GM19455 (cell line): Measurements from ENCODE around the gene NOXRED1.

Experiments used
- ATAC-seq: cut with Tn5 transposase; IDR thresholded peaks from one replicate; pipeline ENCODE4 v1.9.1; 2021; ENCODE audit not compliant: unreplicated experiment

NOXRED1 gene

DNA sequence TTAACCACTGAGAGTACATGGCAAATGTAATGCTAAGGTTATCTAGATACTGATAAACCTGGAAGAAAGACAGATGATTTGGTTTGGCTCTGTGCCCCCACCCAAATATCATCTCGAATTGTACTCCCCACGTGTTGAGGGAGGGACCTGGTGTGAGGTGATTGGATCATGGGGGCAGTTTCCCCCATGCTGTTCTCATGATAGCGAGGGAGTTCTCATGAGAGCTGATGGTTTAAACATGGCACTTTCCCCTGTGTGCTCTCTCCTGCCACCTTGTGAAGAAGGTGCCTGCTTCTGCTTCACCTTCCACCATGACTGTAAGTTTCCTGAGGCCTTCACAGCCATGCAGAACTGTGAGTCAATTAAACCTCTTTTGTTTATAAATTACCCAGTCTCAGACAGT lies 14.2 kb downstream of the NOXRED1 start:
- ATAC-seq: no peak

DNA sequence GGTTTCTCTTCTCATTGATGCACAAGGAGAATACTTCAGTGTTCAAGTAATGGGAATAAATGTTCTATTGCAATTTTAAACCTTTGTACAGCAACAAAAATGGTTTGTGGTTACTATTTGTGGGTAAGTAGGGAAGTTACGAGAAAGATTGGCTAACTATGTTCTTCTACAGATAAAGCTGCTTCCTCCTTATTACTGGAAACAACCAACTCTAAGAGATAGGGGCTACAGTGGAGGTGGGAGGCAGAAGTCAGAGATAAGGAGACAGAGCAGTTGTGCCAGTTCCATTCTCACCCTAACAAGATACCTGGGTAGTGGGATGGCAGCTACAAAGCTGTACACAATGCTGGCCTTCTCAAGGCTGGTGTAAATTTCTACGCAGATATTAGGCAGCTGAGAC lies 16.2 kb downstream of the NOXRED1 start:
- ATAC-seq: no peak

DNA sequence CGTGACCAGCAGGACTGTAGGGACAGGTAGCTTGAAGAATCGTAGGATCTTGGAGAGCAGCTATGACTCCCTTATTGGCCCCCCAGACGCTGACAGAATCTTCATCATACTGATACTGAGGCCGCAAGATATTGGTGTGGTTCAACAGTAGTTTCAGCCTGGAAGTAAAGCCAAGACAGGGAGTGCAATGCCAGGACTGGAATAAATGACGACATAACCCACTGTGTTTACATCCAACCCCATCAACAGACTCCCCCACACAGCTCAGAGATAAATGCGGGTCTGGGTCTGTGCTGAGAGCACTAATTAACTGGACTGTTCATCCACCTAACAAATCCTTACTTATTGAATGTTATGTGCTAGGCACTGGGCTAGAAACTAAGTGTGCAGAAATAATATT lies 16.6 kb downstream of the NOXRED1 start:
- no peak for ATAC-seq

DNA sequence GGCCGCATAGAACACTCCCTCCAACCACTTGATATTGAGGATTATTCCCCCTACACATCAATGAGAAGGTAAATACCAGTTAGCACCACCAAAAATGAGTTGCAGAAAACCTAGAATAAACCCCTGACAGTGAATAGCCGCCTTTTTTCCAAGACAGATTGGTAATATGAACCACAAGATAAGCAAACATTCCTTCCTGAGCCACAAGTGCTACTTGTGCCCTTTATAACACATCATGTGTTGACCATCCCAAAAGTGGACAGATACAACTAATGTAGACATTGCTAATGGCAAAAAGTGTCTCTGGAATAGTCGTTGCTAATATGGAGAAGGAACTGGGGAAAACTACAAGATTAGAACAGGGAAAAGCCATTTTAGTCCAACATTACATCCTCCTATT lies 17.2 kb downstream of the NOXRED1 start:
- no peak for ATAC-seq

DNA sequence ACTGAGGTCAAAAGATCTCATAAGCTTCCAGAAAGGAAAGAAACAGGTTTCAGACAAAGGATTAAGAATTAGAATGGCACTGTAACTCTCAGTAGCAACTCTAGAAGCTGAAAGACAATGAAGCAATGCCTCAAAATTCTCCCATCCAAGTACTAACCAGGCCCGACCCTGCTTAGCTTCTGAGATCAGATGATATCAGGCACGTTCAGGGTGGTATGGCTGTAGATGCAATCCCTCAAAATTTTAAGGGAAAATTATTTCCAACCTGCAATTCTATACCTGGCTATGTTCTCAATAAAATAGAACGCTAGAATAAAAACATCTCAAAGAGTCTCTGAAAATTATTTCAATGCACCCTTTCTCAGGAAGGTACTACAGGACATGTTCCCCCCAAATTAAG lies 19.6 kb downstream of the NOXRED1 start:
- no peak for ATAC-seq

DNA sequence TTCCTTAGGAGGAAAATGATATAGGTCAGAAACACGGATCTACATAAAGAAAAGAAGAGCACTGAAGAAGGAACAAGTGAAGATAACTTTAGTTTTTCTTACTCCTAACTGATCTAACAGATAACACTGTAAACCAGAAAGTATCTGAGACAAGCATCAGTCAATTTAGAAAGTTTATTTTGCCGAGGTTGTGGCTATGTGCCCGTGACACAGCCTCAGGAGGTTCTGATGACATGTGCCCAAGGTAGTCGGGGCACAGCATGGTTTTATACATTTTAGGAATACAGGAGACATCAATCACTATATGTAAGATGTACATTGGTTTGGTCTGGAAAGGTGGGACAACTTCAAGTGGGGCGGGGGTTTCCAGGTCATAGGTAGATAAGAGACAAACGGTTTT lies 23.1 kb downstream of the NOXRED1 start:
- no peak for ATAC-seq

DNA sequence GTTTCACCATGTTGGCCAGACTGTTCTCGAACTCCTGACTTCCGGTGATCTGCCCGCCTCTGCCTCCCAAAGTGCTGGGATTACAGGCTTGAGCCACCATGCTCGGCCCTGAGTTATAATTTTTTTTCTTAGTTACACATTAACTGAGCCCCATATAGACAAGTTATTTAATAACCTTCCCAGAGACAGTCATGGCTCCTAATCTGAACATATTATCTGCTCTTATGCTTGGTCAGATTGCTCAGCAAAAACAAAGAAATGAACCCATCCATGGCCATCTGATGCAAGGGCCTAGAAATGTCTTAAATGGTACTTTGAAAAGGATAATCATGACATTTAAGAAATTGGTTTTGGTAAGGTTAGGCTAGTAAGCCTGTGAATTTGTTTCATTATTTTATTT lies 33.1 kb downstream of the NOXRED1 start:
- ATAC-seq: no peak

DNA sequence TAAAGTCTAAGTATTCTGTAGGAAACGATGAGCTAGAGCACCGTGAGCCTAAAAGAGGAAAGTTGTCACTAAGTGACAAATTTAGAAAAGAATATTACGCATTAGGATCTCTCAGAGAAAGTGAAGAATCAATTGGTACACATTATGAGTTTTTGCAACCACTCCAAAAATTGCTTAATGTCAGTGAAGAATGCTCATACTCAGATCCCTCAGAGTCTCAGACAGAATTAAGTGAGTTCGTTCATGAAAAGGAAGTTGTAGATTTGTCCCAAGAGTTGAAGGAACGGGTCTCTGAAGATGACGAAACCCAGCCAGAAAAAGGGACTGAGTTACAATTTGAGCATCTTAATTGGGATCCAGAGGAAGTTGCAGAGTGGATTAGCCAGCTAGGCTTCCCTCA lies 44.6 kb downstream of the NOXRED1 start:
- no peak for ATAC-seq

DNA sequence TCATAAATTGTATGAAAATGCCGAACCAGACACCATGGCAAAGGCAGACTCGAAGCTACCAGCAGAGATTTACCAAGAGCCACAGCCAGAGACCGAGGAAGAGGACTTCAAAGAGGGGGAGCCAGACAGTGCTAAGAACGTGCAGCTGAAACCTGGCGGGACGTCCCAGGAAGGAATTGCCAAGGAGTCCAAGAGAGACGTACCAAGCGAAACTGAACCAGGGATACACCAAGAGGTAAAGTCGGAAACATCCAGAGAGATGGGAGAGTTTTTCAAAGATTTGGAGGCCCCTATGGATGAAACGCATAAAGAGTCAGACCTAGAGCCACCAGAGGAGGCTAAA lies 45.9 kb downstream of the NOXRED1 start:
- no peak for ATAC-seq

DNA sequence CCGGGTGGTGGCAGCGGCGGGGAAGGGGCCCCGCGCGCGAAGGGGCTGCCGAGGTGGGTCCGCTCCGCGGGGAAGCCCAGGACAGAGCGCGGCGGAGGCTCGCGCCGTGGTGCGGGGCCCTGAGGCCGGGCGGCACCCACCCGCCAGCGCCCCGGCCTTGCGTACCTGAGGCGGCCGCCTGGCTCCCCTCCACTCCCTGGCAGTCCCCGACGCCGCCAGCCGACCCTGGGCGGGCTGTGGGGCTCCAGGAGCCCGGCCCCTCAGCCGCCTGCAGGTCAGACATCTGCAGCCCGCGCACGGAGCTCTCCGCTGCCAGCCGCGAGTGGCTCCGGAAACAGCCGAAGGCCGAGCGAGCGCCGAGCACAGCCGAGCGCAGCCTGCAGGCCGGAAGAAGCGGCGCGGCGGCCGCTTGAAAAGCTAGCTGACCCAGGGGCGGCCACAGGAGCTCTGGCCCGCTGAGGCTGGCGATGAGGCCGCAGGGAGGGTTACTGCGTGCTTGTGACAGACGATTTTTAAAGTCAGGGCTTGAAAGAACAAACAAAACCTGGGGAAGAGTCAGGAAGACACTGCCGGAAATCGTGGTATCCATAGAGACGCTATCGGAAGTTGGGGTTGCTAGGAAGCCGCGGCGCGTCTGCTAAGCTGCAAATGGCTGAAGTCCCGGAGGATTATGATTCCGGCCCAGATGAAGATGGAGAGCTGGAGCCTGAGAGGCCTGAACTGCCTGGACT lies 46.4 kb downstream of the NOXRED1 start, which contains the start of the genes SAMD15 and TMED8:
SAMD15 (plus strand) TSS at position 609 of the 731 bp plus-strand sequence; CDS start at position 649, 40 bp downstream.
TMED8 (minus strand) TSS at position 324 of the 731 bp plus-strand sequence; CDS start at position 283, 41 bp downstream.
- ATAC-seq: peak; percentile 83

DNA sequence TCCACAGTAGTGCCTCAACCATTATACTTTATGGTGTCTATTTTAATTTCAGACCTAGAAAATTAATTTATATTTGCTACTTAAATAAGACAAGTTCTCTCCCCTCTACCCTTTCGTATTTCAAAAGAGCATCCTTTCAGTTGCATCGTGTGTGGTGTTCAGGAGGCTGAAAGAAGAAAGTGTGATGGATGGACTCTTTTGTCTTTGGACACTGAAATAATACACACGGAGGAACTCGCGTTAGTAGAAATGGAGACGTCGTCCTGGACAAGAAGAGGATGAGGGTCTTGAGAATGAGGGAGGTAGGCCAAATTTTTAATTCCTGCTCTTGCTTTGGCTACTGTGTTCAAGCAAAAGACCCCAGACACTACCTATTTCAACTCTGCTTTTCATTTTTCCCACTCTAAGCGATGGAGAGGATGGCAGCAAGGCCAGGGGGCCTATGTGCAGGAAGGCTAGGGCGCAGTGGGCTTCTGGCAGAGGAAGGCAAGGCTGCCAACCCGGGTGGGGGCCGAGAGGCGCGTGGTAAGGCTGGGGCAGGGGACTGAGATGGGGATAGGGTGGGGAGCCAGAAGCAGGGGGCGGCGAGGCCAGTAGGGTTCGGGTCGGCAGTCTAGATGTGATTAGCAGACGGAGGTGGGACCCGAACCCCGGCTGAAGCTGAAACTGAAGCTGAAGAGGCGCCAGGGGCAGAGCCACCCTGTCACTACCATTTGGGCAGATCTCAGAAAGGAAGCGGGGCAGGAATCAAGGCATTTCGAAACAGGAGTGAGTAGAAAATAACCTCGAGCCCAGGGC lies 47.2 kb downstream of the NOXRED1 start:
- ATAC-seq: peak; percentile 19

DNA sequence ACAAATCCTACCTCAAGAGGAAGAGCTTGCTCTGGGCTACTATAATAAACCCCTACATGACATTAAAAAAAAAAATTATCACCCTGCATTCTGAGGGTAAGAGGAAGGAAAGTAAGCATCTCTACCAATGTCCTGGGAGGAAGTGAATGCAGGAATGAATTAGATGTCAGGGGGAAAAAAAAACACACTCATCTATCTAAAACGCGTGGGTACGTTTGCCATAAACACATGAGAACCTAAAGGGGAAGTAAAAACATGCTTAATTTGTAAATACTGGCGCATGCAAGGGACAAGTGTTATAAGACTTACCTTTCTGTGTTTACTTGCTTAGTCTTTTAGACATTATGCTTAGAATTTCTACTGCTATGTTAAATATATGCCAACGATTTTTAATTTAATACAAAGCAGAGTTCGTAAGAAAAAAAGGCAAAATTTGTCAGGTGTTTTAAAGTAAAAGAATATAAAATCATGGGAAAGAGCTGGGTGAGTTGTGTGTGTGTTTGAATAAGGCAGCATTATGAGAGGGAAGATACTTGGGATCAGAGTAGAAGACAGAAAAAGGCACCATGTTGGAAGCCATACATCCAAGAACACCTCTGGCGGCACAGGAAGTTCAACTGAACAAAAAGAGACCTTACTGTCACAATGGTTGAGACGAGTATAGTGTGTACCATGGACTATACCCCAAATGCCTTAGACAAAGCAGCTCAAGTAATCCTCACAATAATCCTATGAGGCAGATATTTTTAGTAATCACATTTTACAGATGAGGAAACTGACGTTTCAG lies 48.0 kb downstream of the NOXRED1 start:
- no peak for ATAC-seq

DNA sequence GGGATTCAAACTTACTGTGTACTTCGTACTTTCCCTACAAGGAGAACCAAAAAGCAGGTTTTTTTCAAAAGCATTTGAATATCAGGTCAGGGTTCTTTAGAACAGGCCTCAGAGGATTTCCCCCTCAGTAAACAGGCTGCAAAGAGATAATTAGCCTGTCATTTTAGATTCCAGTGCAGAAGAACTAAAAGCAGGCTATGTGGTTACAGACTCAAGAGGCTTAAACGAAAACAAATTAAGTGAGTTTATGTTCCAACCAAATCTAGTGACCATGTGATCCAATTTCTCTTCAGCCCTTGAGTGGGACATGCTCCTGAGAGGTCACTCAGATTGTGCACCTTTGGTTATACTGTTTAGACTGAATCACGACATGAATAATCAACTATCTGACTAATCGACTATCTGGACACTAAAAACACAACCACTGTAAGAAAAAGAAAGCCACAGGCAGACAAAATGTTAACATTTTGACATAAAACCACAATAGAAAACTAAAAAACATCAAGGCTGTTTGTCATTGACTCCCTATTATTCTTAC lies 51.0 kb downstream of the NOXRED1 start:
- no peak for ATAC-seq

DNA sequence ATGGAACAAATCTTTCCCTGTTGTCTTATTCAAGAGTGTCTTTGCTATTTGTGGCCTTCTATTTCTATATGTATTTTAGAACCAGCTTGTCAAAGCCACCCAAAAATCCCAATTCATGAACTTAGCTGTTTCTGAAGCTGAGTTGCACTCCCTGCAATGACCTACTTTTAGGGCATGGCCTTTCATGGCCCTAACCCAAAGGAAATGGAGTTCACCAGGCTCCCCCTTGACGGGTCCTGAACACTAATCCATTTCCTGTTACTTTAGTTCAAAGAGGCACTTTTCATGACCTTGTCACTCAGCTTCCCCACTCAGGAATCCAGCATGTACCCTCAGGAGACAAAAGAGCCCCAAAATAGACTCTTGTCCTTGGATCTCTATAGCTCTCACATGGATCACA lies 54.0 kb downstream of the NOXRED1 start:
- ATAC-seq: no peak

DNA sequence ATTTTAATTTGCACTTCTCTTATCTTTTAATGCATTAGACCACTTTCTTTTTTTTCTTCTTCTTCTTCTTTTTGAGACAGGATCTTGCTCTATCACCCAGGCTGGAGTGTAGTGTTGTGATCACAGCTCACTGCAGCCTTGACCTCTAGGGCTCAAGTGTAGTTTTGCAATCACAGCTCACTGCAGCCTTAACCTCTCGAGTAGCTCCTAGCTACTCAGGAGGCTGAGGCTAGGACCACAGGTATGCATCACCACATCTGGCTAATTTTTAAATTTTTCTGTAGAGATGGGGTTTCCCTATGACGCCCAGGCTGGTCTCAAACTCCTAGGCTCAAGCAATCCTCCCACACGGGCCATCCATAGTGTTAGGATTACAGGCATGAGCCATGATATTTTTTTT lies 59.2 kb downstream of the NOXRED1 start:
- ATAC-seq: no peak

DNA sequence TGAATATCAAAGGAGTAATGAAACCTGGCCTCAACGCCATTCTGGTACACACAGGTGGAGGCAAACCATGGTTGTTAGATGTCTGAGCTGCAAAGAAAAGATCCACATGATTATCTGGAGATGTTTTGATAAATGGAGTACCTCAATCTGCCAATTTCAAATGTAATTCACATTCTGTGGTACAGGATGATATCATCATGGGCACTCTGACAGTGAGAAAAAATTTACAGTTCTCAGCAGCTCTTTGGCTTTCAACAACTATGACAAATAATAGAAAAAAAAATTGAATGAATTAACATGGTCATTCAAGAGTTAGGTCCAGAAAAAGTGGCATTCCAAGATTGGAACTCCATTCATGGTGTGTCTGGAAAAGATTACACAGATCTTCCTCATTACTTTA lies 63.7 kb downstream of the NOXRED1 start:
- ATAC-seq: no peak

DNA sequence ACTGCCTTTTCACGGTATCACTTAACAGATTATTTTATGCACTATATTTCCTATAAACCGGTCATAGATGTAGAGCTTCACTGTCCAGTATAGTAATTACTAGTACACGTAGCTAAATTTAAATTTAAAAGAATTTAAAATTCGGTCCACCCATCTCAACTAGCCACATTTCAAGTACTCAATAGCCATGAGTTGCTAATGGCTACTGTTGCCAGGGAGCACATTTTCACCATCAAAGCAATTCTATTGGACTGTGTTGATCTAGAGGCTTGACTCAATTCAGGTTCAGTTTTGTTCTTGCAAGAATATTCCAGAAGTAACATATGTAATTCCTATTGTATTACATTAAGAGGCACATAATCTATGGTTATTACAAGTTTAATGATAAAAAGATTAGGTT lies 66.4 kb downstream of the NOXRED1 start:
- ATAC-seq: no peak

DNA sequence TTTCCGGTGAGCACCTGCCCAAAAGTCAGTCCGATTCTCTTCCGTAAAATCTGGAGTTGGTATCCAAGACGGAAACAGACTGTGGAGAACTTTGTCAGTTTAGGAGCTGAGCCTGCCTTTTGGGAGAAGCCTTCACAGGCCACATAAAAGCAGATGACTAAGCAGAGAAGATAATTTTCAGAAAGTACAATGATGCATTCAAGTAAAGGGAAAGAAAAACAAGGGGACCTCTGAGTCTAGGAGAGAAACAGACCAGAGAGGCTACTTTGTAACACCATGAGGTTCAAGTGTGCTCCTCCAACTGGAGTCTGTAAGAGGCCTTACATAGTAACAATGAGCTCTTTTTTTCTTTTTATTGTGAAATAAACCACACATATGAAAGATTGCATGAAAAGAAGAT lies 67.5 kb downstream of the NOXRED1 start:
- ATAC-seq: no peak

DNA sequence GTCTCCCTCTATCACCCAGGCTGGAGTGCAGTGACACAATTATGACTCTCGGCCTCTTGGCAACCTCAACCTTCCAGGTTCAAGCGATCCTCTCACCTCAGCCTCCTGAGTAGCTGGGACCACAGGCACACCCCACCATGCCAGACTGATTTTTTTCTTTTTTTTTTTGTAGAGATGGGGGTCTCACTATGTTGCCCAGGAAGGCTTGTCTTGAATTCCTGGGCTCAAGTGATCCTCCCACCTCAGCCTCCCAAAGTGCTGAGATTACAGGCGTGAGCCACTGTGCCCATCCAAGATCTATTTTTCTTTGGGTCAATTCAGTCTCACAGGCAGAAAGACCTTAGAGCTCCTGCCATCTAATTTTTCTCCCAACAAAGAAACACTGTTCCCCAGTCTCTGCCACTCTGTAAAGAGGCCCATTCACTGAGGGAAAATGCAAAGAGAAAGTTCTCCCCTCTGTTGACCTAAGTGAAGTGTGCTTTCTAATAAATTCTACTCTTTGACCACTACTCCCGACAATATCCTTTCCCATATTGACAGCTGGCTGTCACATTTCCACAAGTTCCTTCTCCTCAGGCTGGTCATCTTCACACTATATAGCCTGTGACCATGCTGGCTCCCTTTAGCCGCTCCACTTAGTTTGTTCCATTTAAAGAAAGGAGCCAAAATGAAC lies 69.7 kb downstream of the NOXRED1 start:
- no peak for ATAC-seq

DNA sequence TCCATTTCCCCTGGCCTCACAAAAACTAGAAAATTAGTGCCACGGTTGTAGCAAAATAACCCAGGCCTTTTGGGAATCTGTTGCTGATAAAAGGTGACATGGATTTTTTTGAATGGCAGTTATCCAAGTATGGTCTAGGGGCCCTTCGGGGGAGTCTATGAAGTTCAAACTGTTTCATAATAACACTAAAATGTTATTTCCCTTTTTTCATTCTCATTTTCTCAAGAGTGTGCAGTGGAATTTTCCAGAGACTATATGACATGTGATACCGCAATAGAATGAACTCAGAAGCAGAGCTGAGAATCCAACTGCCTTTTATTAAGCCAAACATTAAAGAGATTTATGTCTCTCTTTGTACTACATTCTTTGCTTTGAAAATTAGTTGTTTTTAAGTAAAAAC lies 75.6 kb downstream of the NOXRED1 start:
- no peak for ATAC-seq

DNA sequence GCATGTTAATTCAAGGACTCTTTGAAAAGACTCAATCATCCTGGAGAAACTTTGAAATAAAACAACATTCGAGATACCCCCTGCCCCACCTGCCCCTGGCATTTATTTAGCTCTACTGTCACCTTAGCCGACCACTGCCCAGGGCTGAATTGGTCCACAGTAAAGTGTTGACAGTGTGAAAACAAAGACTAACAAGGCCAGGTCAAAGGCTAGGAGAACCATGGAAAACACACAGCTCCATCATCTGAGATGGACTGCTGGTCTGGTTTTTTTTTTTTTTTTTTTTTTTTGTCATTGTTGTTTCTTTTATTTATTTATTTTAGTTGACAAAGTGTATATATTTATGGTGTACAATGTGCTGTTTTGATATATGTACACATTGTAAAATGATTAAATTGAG lies 76.8 kb downstream of the NOXRED1 start:
- no peak for ATAC-seq
